Right cardiac atrium (tissue), 5 donors: Measurements from ENCODE around the gene AQP1. TPM values are rescaled to one million over a fixed set of nuclear protein-coding genes. Genes with fewer than 3 reads are reported as not detected.
A peak's percentile ranks its signal among the peaks of the same experiment; 100 is the strongest.

Experiments used
- ATAC-seq, 2 donors: fragments of 200-7000 bp; cut with Tn5 transposase; one replicate each; pipeline versions ENCODE4 v1.8.0 to v1.9.1; 2020; ENCODE audit warnings: moderate library complexity in 2 of 2, mild to moderate bottlenecking in 1 of 2
- DNase-seq, 3 donors: peaks; one replicate each; pipeline ENCODE4 v3.0.0-alpha.2; 2020
- H3K27ac ChIP-seq: one replicate; pipeline ENCODE4 v1.5.1; 2013; ENCODE audit warnings: mild to moderate bottlenecking, low read length, control low read depth, moderate library complexity
- H3K27me3 ChIP-seq: one replicate; pipeline ENCODE4 v1.6.1; 2013; ENCODE audit not compliant: control insufficient read depth, insufficient read depth
- H3K4me1 ChIP-seq: one replicate; pipeline ENCODE4 v1.6.1; 2013; ENCODE audit warnings: low read length; ENCODE audit not compliant: control insufficient read depth, insufficient read depth
- H3K4me3 ChIP-seq: one replicate; pipeline ENCODE4 v1.5.1; 2013; ENCODE audit warnings: low read length, control low read depth
- H3K9me3 ChIP-seq: one replicate; pipeline ENCODE4 v1.6.1; 2013; ENCODE audit warnings: low read length; ENCODE audit not compliant: control insufficient read depth
- WGBS: extraction: QIAGEN DNeasy Blood & Tissue Kit; methylation state at CpG from one replicate; pipeline ENCODE4 v1.1.7; 2013; 5-methylcytosine and 5-hydroxymethylcytosine counted together
- intact Hi-C, 4 donors: fragments of 100-400 bp; cut with DNase I; formaldehyde crosslinking; loops; one replicate each; pipeline versions ENCODE4 v1.11.0 to v1.14.0; 2022 to 2023
- polyA plus RNA-seq: library from polyadenylated mRNA; stranded (reverse); fragments of 200-250 nt; gene quantifications from one replicate; pipeline ENCODE4 v1.2.3, GENCODE V29; 2013
- total RNA-seq, 4 donors: library from RNA; stranded (reverse); fragmentation: NEBNext Ultra II Directional; extraction: Animal tissue kit (Norgen Biotek cat#: 25700); gene quantifications; one replicate each; pipeline ENCODE4 v1.2.1, GENCODE V29; 2021
- donor health status: healthy with polysubstance abuse.
- donor health status: DM: no; HTN: yes; CAD: no.
- donor health status: DM: no; HTN: no; CAD: no.
- donor health status: DM: no; HTN: yes; CAD: no; lungs with severe emphysema.
- donor health status: DM: yes; HTN: yes; CAD: no.

Gene AQP1
- total and polyA plus RNA-seq, 5 donors, result 187 to 254 (median 219) TPM

DNA sequence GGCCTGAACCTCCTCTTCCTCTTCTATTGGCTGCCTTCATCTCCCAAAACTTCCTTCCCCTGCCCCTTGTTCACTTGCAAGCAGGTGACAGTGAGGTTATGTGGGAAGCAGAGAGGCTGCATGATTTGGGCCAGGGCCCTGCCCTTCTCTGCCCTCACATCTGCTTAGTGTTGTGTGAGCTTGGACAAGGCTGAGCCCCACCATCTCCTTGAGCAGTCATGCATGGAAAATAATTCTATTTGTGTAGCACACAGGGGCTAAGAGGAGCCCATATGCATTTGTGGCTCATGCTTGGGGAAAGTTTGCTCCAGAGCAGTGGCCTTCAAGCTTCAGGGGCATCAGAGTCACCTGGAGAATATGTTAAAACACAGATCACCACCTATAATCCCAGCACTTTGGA lies 26.8 kb upstream of the AQP1 start:
- no peaks in the 10 kb centered on the region for H3K27me3 ChIP-seq
- ATAC-seq (no peak), DNase-seq (peak in 2 of 3 donors; percentile 2 to 13)
- no peaks in the 10 kb centered on the region for H3K9me3 ChIP-seq
- intact Hi-C loops, result no loop called here
- peaks cover 6% of the 10 kb centered on the region for H3K4me1 ChIP-seq
- H3K27ac ChIP-seq, result no peak overlapping the region
- H3K4me3 ChIP-seq, result no peak overlapping the region

- peak in 2 of 3 donors; percentile 23 to 35 for DNase-seq
- no peaks in the 10 kb centered on the region for H3K27me3 ChIP-seq
- H3K9me3 ChIP-seq, result no peaks in the 10 kb centered on the region
- WGBS, result 67% methylated on average over 7 of the region's 7 CpGs
- no peak overlapping the region for H3K4me3 ChIP-seq
- H3K27ac ChIP-seq, result no peak overlapping the region
- ATAC-seq, result no peak
- intact Hi-C loops, result no loop called here
- H3K4me1 ChIP-seq, result peaks cover 6% of the 10 kb centered on the region
Measured at GRCh38 chr7:30886608-30887011, 25.0 kb upstream of the AQP1 start.

GRCh38 chr7:30887464-30887872 lies 24.2 kb upstream of the AQP1 start:
- Histone ChIP-seq H3K4me3 (no peak overlapping the region), H3K27ac (no peak overlapping the region), H3K27me3 (no peaks in the 10 kb centered on the region), H3K9me3 (no peaks in the 10 kb centered on the region), H3K4me1 (peaks cover 6% of the 10 kb centered on the region)
- WGBS, result 70% methylated on average over 10 of the region's 10 CpGs
- ATAC-seq, result no peak
- intact Hi-C loops, result no loop called here
- peak in 2 of 3 donors; percentile 51 to 57 for DNase-seq

- H3K27ac ChIP-seq, result no peak overlapping the region
- H3K4me1 ChIP-seq, result peaks cover 12% of the 10 kb centered on the region
- no peak overlapping the region for H3K4me3 ChIP-seq
- 34% methylated on average over 3 of the region's 3 CpGs for WGBS
- no peaks in the 10 kb centered on the region for H3K9me3 ChIP-seq
- ATAC-seq (peak; percentile 60 to 70), DNase-seq (peak; percentile 46 to 58 (median 53))
- intact Hi-C loops, result no loop called here
- H3K27me3 ChIP-seq, result no peaks in the 10 kb centered on the region
Measured at GRCh38 chr7:30888747-30889146, 22.9 kb upstream of the AQP1 start.

GRCh38 chr7:30890226-30890625 lies 21.4 kb upstream of the AQP1 start:
- no peaks in the 10 kb centered on the region for H3K9me3 ChIP-seq
- H3K27me3 ChIP-seq, result no peaks in the 10 kb centered on the region
- WGBS, result 96% methylated on average over 7 of the region's 7 CpGs
- no peak overlapping the region for H3K27ac ChIP-seq
- H3K4me1 ChIP-seq, result peaks cover 21% of the 10 kb centered on the region
- no peak for ATAC-seq
- intact Hi-C loops, result loop anchor here in 1 of 4 donors (10.0 kb wide), 1 partner anchor 75 kb away; no protein-coding TSS in a partner anchor
- DNase-seq, result no peak
- H3K4me3 ChIP-seq, result no peak overlapping the region

DNA sequence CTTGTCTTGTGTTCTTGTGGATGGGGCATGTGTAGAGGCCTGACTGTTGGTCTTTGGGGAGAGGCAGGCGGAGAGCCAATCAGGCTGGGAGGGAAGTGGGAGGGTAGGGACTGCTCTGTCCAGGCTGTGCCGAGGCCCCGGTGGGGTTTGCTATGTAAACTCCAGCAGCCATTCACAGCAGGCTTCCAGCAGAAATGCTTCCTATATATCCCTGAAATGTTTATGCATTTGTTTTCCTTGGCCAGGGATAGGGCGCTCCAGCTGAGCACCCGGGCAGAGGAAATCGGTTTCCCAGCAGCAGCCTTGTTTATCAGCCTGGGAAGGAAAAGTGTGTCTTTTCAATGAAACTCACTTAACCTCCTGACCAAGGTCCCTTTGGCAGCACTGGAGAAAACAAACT lies 18.3 kb upstream of the AQP1 start:
- intact Hi-C loops, result loop anchor here in 1 of 4 donors (10.0 kb wide), 1 partner anchor 79 kb away; no protein-coding TSS in a partner anchor
- 37% methylated on average over 6 of the region's 6 CpGs for WGBS
- Histone ChIP-seq H3K27me3 (no peaks in the 10 kb centered on the region), H3K4me3 (no peak overlapping the region), H3K9me3 (no peaks in the 10 kb centered on the region), H3K4me1 (peaks cover 40% of the 10 kb centered on the region), H3K27ac (peak overlapping the region; percentile 79)
- ATAC-seq (peak; percentile 78 to 82), DNase-seq (peak; percentile 60 to 89 (median 87))

DNA sequence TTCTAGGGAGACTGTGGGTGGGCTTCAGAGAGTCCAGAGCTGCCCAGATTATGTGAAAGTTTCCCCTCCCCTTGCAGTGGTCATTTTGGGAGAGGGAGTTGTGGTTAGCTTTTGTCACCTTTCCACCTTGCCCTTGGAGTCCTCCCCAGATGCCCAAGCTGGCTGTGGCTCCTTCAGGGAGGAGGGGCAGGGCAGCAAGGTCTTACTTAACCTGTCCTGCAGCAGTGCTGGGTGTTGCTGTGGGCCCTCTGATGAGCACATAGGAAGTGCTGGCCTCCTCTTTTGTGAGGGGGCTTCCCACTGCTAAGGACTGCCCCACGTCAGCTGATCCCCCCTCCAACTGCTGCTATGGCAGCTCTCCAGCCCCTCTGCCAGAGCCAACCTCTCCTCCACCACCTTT lies 17.6 kb upstream of the AQP1 start:
- no peak overlapping the region for H3K4me3 ChIP-seq
- ATAC-seq, result no peak
- H3K4me1 ChIP-seq, result peaks cover 43% of the 10 kb centered on the region
- peak overlapping the region; percentile 68 for H3K27ac ChIP-seq
- H3K27me3 ChIP-seq, result no peaks in the 10 kb centered on the region
- no peaks in the 10 kb centered on the region for H3K9me3 ChIP-seq
- intact Hi-C loops, result loop anchor here in 1 of 4 donors (10.0 kb wide), 1 partner anchor 79 kb away; no protein-coding TSS in a partner anchor
- DNase-seq, result peak in 2 of 3 donors; percentile 29 to 33
- WGBS, result 37% methylated on average over 1 of the region's 1 CpG

DNA sequence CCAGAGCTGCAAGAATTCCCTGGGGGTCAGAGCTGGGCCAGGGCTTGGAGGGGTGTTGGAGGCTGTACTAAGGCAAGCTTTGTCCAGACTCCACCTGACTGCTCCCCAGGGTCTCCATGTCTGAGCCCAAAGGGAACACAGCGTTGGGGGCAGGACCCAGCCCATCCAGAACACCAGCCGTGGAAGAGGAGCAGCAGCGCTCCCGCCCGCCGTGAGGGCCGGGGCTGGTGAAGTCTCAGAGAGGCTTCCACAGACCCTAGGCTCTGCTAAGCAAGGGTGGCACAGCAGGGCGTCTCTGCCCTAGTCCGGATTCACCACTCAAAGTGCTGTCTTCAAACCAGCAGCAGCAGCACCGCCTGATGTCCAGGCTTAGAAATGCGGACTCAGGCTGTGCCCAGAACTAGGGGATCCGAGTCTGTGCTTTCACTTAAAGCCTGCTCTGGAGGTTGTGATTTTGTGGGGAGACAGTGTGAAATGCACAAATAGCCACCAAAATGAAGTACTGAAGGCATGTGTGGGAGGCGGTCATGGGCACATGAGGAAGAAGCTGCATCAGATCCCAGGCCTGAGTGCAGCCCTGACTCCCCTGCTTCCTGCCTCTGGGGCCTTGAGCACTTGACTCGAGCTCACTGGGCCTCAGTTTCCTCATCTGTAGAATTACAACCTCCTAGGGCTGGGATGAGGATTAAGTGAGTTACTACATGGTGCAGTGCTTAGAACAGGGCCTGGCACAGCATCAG lies 16.6 kb upstream of the AQP1 start:
- no peaks in the 10 kb centered on the region for H3K9me3 ChIP-seq
- no peak overlapping the region for H3K27ac ChIP-seq
- ATAC-seq (no peak), DNase-seq (peak in 1 of 3 donors; percentile 59)
- H3K4me1 ChIP-seq, result peaks cover 49% of the 10 kb centered on the region
- H3K27me3 ChIP-seq, result no peaks in the 10 kb centered on the region
- no peak overlapping the region for H3K4me3 ChIP-seq
- intact Hi-C loops, result loop anchor here in 1 of 4 donors (10.0 kb wide), 1 partner anchor 80 kb away; no protein-coding TSS in a partner anchor
- 86% methylated on average over 14 of the region's 14 CpGs for WGBS

DNA sequence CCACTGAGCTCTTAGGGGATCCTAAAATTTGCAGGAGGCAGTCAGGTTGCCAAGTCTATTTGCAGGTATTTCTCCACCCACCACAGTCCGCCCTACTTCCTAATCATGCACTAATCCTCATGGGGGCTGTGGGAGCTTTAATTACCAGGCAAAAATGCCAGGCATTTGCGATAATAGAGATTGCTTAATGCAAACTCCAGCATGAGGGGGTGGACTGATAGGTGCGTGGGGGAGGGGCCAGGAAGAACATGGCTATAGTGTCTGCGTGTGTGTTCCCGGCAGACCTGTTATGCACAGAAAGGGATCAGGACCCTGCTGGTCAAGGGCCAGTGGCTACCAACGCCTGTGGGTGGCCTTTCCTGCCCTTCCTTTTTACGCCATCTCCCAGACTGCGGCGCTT lies 15.6 kb upstream of the AQP1 start:
- DNase-seq, result peak in 2 of 3 donors; percentile 19 to 47
- H3K27me3 ChIP-seq, result no peaks in the 10 kb centered on the region
- H3K9me3 ChIP-seq, result no peaks in the 10 kb centered on the region
- no peak overlapping the region for H3K27ac ChIP-seq
- H3K4me1 ChIP-seq, result peaks cover 52% of the 10 kb centered on the region
- intact Hi-C loops, result loop anchor here in 1 of 4 donors (10.0 kb wide), 1 partner anchor 81 kb away; no protein-coding TSS in a partner anchor
- no peak overlapping the region for H3K4me3 ChIP-seq
- no peak for ATAC-seq
- WGBS, result 65% methylated on average over 9 of the region's 9 CpGs

DNA sequence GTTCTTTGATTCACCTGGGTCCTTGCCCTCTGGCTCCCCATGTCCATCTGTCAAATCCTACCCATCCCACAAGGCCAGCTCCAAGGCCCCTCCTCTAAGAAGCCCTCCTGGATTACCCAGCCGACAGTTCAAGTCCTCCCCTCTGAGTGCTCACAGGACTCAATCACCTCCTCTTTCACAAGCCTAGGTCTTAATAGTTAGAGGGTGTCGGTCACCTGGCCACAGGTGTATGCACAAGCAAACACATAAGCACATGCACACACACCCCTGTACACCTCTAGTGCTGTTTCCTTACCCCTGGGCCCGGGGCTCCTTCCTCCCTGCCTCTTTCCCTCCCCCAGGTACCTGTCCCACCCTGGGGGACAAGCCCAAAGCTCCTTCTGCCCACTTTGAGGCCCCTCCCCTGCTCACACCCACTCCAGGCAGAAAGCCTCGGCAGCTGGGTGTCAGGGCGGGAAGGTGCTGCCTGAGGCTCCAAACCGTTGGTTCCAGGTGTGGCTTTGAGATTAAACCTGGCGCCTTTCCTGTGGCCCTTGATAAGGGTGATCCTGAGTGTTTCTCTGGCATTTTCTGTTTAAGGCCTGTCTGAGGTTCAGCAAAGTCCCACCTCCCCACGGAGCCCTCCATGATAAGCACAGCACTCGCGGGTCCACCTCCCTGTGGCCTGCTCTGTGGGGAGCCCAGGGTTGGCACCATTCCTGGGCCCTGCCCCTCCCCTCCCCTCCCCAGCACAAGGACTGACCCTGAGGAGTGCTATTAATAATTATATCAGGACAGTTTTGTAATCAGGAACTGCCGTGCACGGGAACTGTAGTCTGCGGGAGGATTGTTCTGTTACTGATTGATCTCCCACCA lies 14.6 kb upstream of the AQP1 start:
- Histone ChIP-seq H3K4me1 (peaks cover 52% of the 10 kb centered on the region), H3K27me3 (no peaks in the 10 kb centered on the region), H3K9me3 (no peaks in the 10 kb centered on the region), H3K4me3 (no peak overlapping the region), H3K27ac (peak overlapping the region; percentile 11)
- 33% methylated on average over 13 of the region's 13 CpGs for WGBS
- DNase-seq, result peak in 2 of 3 donors; percentile 65 to 79
- intact Hi-C loops, result loop anchor here in 1 of 4 donors (10.0 kb wide), 1 partner anchor 82 kb away; no protein-coding TSS in a partner anchor
- peak in 1 of 2 donors; percentile 5 for ATAC-seq

GRCh38 chr7:30897770-30898169 lies 13.9 kb upstream of the AQP1 start:
- WGBS, result 78% methylated on average over 2 of the region's 2 CpGs
- H3K27ac ChIP-seq, result no peak overlapping the region

More at GRCh38 chr7:30897770-30898169, 13.9 kb upstream of the AQP1 start:
- H3K4me3 ChIP-seq, result no peak overlapping the region
- intact Hi-C loops, result loop anchor here in 1 of 4 donors (10.0 kb wide), 1 partner anchor 83 kb away; no protein-coding TSS in a partner anchor
- ATAC-seq, result no peak
- no peaks in the 10 kb centered on the region for H3K9me3 ChIP-seq
- H3K4me1 ChIP-seq, result peaks cover 52% of the 10 kb centered on the region
- no peak for DNase-seq
- no peaks in the 10 kb centered on the region for H3K27me3 ChIP-seq
